CD4-positive, alpha-beta T cell (primary cell): ENCODE measurements around the gene MYO3A. TPM values are rescaled to one million over a fixed set of nuclear protein-coding genes. Genes with fewer than 3 reads are reported as not detected.

ENCODE experiments used
- ATAC-seq: fragments of 200-7000 bp; cut with Tn5 transposase; one replicate; pipeline ENCODE4 v1.10.0; 2022; ENCODE audit warnings: mild to moderate bottlenecking; ENCODE audit not compliant: poor library complexity
- CTCF ChIA-PET: fragments of 350-600 bp; sonication (Branson Sonifier 250); formaldehyde crosslinking; loops from one replicate; lab custom pipeline; 2021; ENCODE audit warnings: antibody characterized with exemption, inconsistent platforms; lab: Charles Lee
- POLR2A ChIA-PET: fragments of 350-600 bp; sonication (Branson Sonifier 250); formaldehyde crosslinking; loops from one replicate; lab custom pipeline; 2021; ENCODE audit warnings: antibody characterized with exemption, inconsistent platforms; lab: Charles Lee
- DNase-seq, 14 experiments: peaks; one replicate each; pipeline ENCODE4 v3.0.0-alpha.2; 2013 to 2020; ENCODE audit warnings: mixed read lengths in 2 of 14
- H3K27ac ChIP-seq, 2 donors: one replicate each; pipeline versions ENCODE4 v1.5.1 to v1.7.0; 2013; ENCODE audit warnings: low read length in 2 of 2, low read depth in 1 of 2, mild to moderate bottlenecking in 1 of 2
- H3K27me3 ChIP-seq, 2 experiments: 1 replicate in 1 of 2; 2 replicates in 1 of 2; pipeline versions ENCODE4 v1.6.1 to v1.7.0; 2013; ENCODE audit warnings: low read length in 2 of 2, control low read depth in 1 of 2, mild to moderate bottlenecking in 1 of 2, moderate library complexity in 1 of 2; ENCODE audit not compliant: insufficient read depth in 2 of 2, control insufficient read depth in 1 of 2
- H3K36me3 ChIP-seq: one replicate; pipeline ENCODE4 v1.6.1; 2013; ENCODE audit warnings: low read length, control low read depth; ENCODE audit not compliant: insufficient read depth
- H3K4me1 ChIP-seq: one replicate; pipeline ENCODE4 v1.6.1; 2013; ENCODE audit warnings: low read length, control low read depth; ENCODE audit not compliant: insufficient read depth
- H3K4me3 ChIP-seq: one replicate; pipeline ENCODE4 v1.5.1; 2013; ENCODE audit warnings: mild to moderate bottlenecking, low read length, moderate library complexity
- H3K9me3 ChIP-seq, 2 experiments: 1 replicate in 1 of 2; 2 replicates in 1 of 2; pipeline versions ENCODE4 v1.6.1 to v1.7.0; 2013; ENCODE audit warnings: low read length in 2 of 2, mild to moderate bottlenecking in 2 of 2, control low read depth in 1 of 2, moderate library complexity in 1 of 2; ENCODE audit not compliant: control insufficient read depth in 1 of 2, insufficient read depth in 1 of 2
- H3K27ac Mint-ChIP-seq: one replicate; pipeline ENCODE4 v1.8.0; 2020; ENCODE audit warnings: mixed read lengths
- H3K27me3 Mint-ChIP-seq: one replicate; pipeline ENCODE4 v1.8.0; 2021; ENCODE audit warnings: mixed read lengths
- H3K36me3 Mint-ChIP-seq: one replicate; pipeline ENCODE4 v1.8.0; 2021; ENCODE audit warnings: low read depth, mixed read lengths
- H3K4me1 Mint-ChIP-seq: one replicate; pipeline ENCODE4 v1.8.0; 2021; ENCODE audit warnings: low read depth, mixed read lengths
- H3K4me3 Mint-ChIP-seq: one replicate; pipeline ENCODE4 v1.8.0; 2020; ENCODE audit warnings: mild to moderate bottlenecking, mixed read lengths
- H3K9me3 Mint-ChIP-seq: one replicate; pipeline ENCODE4 v1.8.0; 2020; ENCODE audit warnings: mixed read lengths
- intact Hi-C, 2 experiments: fragments of 100-400 bp; cut with DNase I in 1 of 2; cut with micrococcal nuclease in 1 of 2; formaldehyde crosslinking; loops; one replicate each; pipeline versions ENCODE4 v1.15.1 to v1.9.0; 2023 to 2025; cut with DNase I, micrococcal nuclease
- total RNA-seq, 174 experiments: library from RNA in 2 of 174; stranded (reverse) in 2 of 174; gene quantifications; one replicate each; pipeline ENCODE4 v1.2.3 and lab custom pipeline; 2021 to 2026
- TF ChIP-seq, protein P1 (sequence below): fragments of 200-600 bp; IDR thresholded peaks from one replicate; pipeline ENCODE4 v1.8.0; 2022; ENCODE audit warnings: antibody characterized with exemption, mild to moderate bottlenecking

The MYO3A gene
- total RNA-seq, 2 experiments from 2014 or later: not detected

DNA sequence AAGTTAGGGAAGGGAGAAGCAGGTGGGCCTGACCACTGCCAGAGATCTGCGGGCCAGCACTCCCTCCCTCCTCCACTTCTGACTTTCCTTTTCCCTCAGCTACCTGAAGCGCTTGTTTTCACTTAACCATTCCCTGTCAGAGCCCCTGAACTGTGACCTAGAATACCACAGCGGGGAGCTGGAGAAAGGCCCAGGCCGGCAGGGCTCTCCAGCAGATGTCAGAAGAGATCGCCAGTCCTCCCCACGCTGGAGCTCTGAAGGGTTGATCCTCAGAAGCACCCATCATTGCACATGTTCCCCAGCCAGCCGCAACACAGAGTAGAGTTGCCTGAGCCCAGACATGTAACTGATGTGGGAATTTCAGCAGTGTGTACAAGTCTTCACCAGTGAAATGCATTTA, 238.1 kb downstream of the MYO3A start:
- peaks cover 55% of the 10 kb centered on the region for H3K27me3 Mint-ChIP-seq

DNA sequence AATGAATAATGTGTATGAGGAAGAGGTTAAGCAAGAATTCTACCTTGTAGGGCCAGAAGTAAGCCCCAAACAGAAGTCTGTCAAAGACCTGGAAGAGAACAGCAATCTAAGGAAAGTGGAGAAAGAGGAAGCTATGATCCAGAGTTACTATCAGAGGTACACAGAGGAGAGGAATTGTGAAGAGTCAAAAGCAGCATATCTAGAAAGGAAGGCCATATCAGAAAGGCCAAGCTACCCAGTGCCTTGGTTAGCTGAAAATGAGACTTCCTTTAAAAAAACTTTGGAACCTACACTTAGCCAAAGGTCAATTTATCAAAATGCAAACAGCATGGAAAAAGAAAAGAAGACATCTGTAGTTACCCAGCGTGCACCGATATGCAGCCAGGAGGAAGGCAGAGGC, 239.8 kb downstream of the MYO3A start:
- TF ChIP-seq, protein P1, sequence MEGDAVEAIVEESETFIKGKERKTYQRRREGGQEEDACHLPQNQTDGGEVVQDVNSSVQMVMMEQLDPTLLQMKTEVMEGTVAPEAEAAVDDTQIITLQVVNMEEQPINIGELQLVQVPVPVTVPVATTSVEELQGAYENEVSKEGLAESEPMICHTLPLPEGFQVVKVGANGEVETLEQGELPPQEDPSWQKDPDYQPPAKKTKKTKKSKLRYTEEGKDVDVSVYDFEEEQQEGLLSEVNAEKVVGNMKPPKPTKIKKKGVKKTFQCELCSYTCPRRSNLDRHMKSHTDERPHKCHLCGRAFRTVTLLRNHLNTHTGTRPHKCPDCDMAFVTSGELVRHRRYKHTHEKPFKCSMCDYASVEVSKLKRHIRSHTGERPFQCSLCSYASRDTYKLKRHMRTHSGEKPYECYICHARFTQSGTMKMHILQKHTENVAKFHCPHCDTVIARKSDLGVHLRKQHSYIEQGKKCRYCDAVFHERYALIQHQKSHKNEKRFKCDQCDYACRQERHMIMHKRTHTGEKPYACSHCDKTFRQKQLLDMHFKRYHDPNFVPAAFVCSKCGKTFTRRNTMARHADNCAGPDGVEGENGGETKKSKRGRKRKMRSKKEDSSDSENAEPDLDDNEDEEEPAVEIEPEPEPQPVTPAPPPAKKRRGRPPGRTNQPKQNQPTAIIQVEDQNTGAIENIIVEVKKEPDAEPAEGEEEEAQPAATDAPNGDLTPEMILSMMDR: no peak
- Histone ChIP-seq H3K27ac (no peak overlapping the region), H3K36me3 (no peaks in the 10 kb centered on the region), H3K4me3 (no peak overlapping the region), H3K4me1 (no peaks in the 10 kb centered on the region), H3K27me3 (peaks cover 4 to 13% of the 10 kb centered on the region in 2 experiments), H3K9me3 (peaks cover 0 to 5% of the 10 kb centered on the region in 2 experiments)
- DNase-seq (no peak), ATAC-seq (no peak)
- no peaks in the 10 kb centered on the region for H3K36me3 Mint-ChIP-seq
- no peak overlapping the region for H3K4me3 Mint-ChIP-seq
- H3K4me1 Mint-ChIP-seq: no peaks in the 10 kb centered on the region
- no peak overlapping the region for H3K27ac Mint-ChIP-seq
- intact Hi-C loops: no loop called here
- POLR2A ChIA-PET: no interaction called here
- peaks cover 54% of the 10 kb centered on the region for H3K27me3 Mint-ChIP-seq
- CTCF ChIA-PET: interaction anchor here (0.8 kb wide), 1 partner anchor 33 kb away, joined by 3 read pairs; no protein-coding TSS in a partner anchor
- no peaks in the 10 kb centered on the region for H3K9me3 Mint-ChIP-seq

More for the DNA sequence above, 238.1 kb downstream of the MYO3A start:
- no peak for ATAC-seq
- TF ChIP-seq, protein P1: no peak
- no peaks in the 10 kb centered on the region for H3K4me1 Mint-ChIP-seq
- H3K27me3 ChIP-seq: peaks cover 4 to 13% of the 10 kb centered on the region in 2 experiments
- no peaks in the 10 kb centered on the region for H3K36me3 Mint-ChIP-seq
- no peaks in the 10 kb centered on the region for H3K4me1 ChIP-seq
- H3K4me3 Mint-ChIP-seq: no peak overlapping the region
- no peak overlapping the region for H3K27ac ChIP-seq
- H3K9me3 Mint-ChIP-seq: no peaks in the 10 kb centered on the region
- H3K4me3 ChIP-seq: no peak overlapping the region
- H3K27ac Mint-ChIP-seq: no peak overlapping the region
- H3K9me3 ChIP-seq: peaks cover 0 to 5% of the 10 kb centered on the region in 2 experiments
- DNase-seq: no peak
- POLR2A ChIA-PET: interaction anchor here (0.6 kb wide), 1 partner anchor 83 kb away, joined by 3 read pairs; no protein-coding TSS in a partner anchor
- intact Hi-C loops: no loop called here
- no peaks in the 10 kb centered on the region for H3K36me3 ChIP-seq
- CTCF ChIA-PET: no interaction called here

DNA sequence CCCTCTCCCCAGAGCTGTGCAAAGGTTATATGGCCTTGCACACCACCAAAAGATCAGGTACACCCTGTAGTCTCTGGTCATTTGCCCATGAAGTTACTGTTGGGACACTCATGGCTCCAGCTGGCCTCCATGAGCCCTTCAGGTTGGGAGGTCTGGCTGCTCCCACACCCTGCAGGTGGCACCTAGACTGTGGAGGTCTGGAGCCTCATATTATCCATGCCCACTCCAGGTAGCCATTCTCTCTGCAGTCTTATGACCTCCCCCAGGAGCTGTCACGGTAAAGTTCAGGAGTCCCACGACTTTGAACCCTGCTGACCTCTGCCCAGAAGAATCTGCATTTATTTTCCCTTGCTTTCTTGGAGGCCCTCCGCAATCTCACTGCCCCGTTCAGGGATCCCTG, 243.3 kb downstream of the MYO3A start:
- H3K4me3 Mint-ChIP-seq: no peak overlapping the region
- Histone ChIP-seq H3K4me3 (no peak overlapping the region), H3K9me3 (peaks cover 0 to 5% of the 10 kb centered on the region in 2 experiments), H3K27me3 (peaks cover 0 to 2% of the 10 kb centered on the region in 2 experiments), H3K36me3 (no peaks in the 10 kb centered on the region), H3K4me1 (no peaks in the 10 kb centered on the region), H3K27ac (no peak overlapping the region)
- ChIA-PET POLR2A (no interaction called here), CTCF (no interaction called here)
- TF ChIP-seq, protein P1: no peak
- no peak for ATAC-seq
- H3K27me3 Mint-ChIP-seq: peaks cover 38% of the 10 kb centered on the region
- no peak for DNase-seq
- H3K27ac Mint-ChIP-seq: no peak overlapping the region
- no peaks in the 10 kb centered on the region for H3K4me1 Mint-ChIP-seq
- H3K9me3 Mint-ChIP-seq: no peaks in the 10 kb centered on the region
- intact Hi-C loops: no loop called here
- no peaks in the 10 kb centered on the region for H3K36me3 Mint-ChIP-seq
